Stimulated activated CD4-positive, alpha-beta T cell treated with anti-CD3 and anti-CD28 coated beads, Interleukin-1b, Interleukin-23, amount 100 ng/mL, for 1 hour (primary cell): ENCODE data around the gene PNMA8C.
"Not testable (repeated sequence)": the region's sequence is repeated elsewhere in the genome, so short reads cannot be mapped to it uniquely, and the experiment has no call there.

ENCODE experiments used
- DNase-seq, 2 donors: peaks; one replicate each; pipeline ENCODE4 v3.0.0-alpha.2; 2020; ENCODE audit warnings: low read depth in 2 of 2

PNMA8C gene

DNA sequence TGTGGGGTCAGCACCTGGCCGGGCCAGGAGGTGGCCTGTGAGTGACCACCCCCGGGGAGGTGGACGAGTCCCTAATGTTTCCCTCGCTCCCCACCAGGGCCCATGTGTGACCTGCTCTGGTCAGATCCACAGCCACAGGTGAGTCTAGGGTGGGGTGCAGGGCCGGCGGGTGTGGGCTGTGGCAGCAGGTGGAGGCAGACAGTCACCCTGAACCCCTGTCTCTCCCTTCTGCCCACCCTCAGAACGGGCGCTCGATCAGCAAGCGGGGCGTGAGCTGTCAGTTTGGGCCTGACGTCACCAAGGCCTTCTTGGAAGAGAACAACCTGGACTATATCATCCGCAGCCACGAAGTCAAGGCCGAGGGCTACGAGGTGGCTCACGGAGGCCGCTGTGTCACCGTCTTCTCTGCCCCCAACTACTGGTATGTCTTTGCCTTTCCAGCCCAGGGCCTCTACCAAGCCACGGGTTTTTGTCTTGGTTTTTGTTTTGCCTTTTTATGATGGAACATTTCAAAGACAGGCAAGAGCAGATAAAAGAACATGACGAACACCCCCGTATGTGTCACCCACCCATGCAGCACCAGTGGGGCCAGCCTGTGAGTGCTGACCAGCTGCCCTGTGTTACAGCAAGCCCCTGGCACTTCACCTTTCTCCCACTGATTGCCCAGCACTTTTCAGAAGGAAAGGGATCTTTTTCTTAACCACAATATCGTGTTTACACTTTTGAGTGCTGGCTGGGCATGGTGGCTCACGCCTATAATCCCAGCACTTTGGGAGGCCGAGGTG is 40.2 kb downstream of the PNMA8C start:
- DNase-seq = no peak

DNA sequence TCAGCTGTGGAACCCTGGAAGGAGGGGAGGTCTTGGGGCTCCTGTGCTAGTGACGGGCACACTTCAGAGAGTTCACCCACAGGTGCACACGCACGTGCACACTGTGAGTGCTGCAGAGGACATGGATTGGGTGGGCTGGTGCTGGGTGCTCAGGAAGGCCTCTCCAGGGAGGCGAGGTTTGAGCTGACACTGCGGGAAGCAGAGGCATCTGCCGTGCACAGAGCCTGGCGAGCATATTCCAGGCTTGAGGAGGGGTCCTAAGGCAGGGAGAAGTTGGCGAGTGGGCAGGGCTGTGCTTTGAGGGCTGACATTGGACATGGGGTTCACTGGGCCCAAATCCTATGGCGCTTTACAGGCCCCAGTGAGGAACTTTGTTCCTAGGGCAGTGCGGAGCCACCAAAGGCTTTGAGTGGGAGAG is 41.0 kb downstream of the PNMA8C start:
- no peak for DNase-seq

DNA sequence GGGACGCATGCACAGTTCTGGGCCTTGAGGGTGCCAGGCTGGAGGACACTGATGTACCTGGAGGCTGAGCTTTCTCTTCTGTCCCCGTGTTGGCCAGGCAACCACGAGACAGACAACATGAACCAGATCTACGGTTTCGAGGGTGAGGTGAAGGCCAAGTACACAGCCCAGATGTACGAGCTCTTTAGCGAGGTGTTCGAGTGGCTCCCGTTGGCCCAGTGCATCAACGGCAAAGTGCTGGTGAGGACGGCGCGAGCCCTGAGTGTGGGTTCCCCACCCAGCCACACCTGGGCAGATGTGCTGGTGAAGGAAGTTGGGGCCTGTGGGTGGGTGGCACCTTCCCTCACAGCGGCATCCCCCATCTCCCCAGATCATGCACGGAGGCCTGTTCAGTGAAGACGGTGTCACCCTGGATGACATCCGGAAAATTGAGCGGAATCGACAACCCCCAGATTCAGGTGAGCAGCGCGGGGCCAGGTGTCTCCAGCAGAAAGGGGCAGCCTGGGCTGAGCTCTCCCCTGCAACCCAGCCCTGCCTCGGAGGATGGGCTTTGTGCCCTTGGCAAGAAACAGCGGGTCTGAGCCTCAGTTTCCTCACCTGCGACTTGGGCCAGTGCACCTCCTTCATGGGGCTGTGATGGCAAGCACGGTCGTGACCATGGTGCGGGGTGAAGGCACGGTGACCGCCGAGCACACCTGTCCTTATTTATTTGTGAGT is 41.6 kb downstream of the PNMA8C start:
- no peak for DNase-seq

DNA sequence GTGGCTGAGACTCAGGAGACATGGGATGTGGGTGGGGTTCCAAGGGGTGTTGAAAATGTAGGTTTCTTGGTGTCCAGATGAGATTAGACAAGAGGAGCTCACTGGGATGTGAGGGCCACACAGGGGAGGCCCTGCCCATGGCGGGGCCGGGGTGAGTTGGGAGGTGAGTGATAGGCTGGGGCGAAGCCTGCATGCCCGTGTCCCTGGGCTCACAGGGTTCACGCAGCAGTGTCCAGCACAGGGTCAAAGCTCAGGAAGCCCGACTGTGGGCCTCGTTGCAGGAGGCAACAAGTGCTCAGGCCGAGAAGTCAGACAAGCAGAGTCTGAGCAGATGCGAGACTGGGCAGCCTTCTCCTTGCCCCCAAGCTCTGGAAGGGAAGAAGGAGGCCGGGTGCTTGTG is 42.6 kb downstream of the PNMA8C start:
- DNase-seq = no peak

DNA sequence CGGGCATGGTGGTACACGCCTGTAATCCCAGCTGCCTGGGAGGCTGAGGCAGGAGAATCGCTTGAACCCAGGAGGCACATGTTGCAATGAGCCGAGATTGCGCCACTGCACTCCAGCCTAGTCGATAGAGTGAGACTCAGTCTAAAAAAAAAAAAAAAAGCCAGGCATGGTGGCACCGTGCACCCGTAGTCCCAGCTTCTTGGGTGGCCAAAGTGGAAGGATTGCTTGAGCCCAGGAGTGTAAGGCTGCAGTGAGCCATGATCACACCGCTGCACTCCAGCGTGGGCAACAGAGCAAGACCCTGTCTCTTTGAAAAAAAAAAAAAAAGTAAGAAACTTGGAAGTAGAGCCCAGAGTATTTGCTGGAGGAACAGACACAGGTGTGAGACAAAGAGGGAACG is 43.1 kb downstream of the PNMA8C start:
- DNase-seq = no peak

DNA sequence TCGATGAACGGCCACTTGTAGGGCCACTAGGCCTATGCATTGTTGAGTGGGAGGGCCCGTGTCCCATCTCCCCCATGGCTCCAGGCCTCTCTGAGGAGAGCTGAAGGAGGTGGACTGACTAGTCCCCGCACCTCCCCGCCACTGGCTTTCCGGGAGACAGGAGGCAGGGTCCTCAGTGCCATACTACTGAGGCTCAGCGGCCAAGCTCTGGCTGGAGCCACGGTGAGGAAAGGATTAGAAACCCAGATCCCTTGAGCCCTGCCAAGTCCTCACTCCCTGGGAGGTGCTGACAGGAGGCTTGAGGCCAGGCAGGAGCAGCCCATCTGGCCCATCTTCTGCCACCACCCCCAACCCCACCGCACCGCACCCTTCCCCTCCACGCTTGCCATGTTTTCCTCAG is 44.3 kb downstream of the PNMA8C start:
- no peak for DNase-seq

DNA sequence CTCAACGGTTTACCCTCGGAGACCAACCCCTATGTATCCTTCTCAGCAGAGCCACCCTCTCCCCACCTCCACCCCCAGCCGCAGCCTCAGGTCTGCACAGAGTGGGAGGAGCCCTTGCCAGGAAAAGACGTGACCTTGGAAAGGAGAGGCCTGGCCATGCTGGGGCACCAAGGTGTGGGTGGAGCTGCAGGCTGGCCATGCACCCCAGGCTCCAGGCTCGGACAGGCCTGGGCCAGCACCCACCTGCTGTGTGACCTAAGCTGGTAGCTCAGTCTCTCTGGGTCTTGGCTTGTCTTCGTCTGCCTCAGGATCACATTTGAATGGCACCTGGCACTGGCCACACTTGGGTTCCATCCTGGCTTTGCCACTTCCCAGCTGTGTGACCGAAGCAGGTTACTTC is 44.9 kb downstream of the PNMA8C start:
- DNase-seq = no peak

DNA sequence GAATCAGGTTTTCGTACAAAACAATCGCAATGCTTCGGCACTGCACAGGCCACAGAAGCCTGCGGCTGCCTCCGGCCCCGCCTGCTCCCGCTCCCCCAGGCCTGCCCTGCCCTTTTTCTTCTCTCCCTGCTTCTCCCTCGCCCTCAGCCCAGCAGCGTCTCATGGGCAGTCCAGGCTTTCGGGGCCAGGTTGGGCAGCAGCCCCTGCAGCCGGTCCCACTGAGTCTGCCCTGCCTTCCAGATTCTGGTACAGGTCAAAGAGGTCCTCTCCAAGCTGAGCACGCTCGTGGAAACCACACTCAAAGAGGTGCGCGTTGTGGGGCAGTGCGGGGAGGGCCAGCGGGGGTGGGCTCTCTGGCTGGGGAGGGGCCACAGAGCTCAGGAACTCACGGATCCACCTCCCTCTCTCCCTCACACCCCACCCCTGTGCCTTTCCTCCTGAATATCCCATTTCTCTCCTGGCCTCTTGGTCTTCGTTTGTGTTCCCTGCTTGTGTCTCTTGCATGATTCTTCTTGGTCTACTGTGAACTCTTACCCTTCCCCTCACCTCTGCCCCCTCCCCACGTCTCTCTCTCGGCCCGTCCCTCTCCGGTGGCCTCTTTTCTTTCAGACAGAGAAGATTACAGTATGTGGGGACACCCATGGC is 45.4 kb downstream of the PNMA8C start:
- no peak for DNase-seq

DNA sequence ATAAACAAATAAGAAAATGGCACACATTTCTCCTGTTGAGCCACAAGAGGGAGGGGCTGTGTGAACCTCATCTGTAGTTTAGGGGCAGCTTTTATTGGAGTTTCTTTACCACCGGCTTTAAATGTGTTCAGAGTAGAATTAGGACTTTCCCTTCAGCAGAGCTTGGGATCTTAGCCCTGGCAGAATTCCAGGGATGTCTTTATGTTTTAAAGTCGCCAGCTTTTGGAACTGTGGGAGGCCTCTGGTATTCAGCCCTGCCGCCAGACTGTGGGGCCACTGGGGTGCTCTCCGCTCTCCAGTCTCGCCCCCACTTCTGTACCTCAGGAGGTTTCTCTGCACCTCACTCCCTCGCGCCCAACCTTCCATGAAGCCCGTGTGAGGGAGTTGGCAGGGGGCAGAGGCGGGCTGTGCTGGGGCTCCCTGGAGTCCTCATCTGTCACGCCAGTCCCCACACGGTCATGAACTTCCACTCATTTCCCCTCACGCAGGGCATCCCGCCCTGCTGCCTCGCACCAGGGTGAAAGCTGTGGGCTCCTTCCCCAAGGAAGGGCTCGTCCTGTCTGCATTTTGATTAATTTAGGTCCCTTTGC is 46.9 kb downstream of the PNMA8C start:
- no peak for DNase-seq

DNA sequence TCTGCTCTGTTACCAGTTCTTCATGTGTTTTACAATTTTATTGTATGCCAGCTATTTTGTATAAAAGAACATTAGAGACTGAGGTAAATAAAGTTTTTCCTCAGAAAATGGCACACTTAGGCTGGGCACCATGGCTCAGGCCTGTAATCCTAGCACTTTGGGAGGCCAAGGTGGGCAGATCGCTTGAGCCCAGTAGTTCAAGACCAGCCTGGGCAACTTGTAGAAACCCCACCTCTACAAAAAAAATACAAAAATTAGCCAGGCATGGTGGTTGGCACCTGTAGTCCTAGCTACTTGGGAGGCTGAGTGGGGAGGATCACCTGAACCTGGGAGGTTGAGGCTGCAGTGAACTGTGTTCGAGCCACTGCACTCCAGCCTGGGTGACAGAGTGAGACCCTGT is 47.4 kb downstream of the PNMA8C start:
- no peak for DNase-seq

DNA sequence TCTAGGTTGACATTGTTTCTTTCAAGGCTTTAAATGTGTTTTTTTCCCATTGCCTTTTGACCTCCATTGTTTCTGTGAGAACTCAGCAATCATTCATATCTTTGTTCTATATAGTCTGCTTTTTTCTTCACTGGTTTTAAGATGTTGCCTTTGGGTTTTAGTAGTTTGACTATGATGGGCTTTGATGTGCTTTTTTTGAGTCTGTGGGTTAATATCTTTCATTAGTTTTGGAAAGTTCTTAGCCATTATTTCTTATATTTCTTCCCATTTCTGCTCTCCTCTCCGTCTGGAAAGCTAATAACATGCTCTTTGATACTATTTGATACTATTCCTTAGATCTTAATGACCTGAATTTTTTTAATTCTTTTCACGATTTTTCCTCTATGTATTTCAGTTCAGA is 48.0 kb downstream of the PNMA8C start:
- no peak for DNase-seq

DNA sequence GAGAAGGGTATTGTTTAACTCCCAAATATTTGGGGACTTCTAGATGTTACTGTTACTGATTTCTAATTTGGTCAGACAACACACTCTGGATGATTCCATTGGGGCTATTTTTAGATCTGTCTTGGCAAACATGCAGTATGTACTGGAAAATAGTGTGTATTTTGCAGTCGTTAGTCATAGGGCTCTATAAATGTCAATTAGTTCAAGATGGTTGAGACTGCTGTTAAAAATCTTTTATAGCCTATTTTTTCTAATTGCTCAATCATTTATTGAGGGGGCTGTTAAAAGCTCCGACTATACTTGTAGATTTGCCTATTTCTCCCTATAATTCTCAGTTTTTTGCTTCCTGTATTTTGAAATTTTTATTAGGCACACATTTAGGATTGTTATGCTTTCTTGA is 50.5 kb downstream of the PNMA8C start:
- no peak for DNase-seq

DNA sequence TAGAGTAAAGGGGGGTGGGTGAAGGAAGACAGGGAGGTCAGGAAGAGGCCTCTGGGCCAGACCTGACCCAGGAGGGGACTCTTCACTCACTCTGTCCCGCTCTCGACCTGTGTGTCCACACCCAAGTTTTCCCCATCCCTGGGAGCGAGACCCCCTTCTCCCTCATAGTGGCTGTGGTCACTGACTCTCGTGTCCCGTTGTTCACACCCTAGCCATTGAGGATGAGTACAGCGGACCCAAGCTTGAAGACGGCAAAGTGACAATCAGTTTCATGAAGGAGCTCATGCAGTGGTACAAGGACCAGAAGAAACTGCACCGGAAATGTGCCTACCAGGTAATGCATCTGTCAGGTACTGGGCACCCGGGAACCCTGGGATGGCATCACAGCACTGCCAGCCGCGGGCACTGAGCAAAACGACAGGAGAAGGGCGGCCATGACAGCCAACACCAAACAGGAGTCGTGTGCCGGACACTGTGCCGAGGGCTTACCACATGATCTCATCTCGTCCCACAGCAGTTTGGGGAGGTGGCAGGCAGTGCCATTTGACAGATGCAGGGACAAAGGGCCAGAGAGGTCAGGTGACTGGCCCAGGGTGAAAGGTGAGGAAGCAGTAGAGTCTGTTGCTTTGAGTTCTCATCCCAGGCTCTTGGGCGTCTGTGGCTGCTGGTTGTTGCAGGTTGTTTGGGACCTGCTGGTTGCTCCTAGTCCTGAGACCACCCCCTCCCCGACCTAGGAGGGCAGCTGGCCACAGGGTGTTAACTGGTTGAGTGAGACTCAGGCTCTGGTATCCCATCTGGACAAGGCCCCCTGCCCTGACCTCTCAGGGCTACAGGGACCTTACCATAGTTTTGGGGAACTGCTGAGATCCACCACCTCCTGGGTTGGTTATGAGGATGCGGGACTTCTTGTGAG is 52.2 kb downstream of the PNMA8C start:
- no peak for DNase-seq

DNA sequence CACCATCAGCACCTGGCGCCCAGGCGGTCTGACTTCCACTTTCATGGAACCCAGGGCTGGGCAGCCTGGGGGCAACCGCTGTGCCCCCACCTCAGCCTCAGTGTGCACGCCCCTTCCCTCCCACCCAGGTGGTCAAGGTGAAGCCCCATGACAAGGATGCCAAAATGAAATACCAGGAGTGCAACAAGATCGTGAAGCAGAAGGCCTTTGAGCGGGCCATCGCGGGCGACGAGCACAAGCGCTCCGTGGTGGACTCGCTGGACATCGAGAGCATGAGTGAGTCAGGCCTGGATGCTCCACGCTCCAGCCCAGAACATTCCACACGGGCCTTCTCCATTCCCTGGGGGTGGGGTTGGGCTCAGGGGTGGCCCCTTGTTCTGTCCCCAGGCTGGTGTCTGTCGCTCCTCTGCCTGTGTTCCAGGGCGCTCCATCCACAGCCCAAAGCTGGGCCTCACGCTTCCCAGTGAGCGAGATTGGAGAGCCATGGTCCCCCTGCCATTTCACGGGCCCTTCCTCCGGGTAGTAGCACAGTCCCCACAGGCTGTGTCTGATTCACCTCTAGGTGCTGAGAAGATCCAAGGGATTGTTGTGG is 53.2 kb downstream of the PNMA8C start:
- DNase-seq = not testable (repeated sequence)
